Transverse colon (tissue), 4 donors: ENCODE results near the gene OTOF.

Experiments used
- CTCF ChIP-seq, 5 experiments: fragments of 200-600 bp in 3 of 5; fragments of 450-650 bp in 2 of 5; sonication (generic) in 3 of 5; IDR thresholded peaks; 1 replicate in 2 of 5; 2 replicates in 3 of 5; pipeline ENCODE4 v1.5.1; 2016 to 2017; ENCODE audit warnings: antibody characterized with exemption in 5 of 5, inconsistent platforms in 3 of 5, mild to moderate bottlenecking in 2 of 5, moderate library complexity in 1 of 5
- EP300 ChIP-seq: sonication (generic); formaldehyde crosslinking; IDR thresholded peaks from one replicate; pipeline ENCODE4 v1.6.1; 2017; ENCODE audit warnings: antibody characterized with exemption, low read depth
- POLR2A ChIP-seq: fragments of 450-650 bp; IDR thresholded peaks from one replicate; pipeline ENCODE4 v1.6.1; 2016; ENCODE audit warnings: antibody characterized with exemption, mild to moderate bottlenecking, moderate library complexity
- POLR2AphosphoS5 ChIP-seq, 3 donors: sonication (generic); formaldehyde crosslinking; IDR thresholded peaks; one replicate each; pipeline ENCODE4 v1.6.1; 2016; ENCODE audit warnings: antibody characterized with exemption in 3 of 3

DNA sequence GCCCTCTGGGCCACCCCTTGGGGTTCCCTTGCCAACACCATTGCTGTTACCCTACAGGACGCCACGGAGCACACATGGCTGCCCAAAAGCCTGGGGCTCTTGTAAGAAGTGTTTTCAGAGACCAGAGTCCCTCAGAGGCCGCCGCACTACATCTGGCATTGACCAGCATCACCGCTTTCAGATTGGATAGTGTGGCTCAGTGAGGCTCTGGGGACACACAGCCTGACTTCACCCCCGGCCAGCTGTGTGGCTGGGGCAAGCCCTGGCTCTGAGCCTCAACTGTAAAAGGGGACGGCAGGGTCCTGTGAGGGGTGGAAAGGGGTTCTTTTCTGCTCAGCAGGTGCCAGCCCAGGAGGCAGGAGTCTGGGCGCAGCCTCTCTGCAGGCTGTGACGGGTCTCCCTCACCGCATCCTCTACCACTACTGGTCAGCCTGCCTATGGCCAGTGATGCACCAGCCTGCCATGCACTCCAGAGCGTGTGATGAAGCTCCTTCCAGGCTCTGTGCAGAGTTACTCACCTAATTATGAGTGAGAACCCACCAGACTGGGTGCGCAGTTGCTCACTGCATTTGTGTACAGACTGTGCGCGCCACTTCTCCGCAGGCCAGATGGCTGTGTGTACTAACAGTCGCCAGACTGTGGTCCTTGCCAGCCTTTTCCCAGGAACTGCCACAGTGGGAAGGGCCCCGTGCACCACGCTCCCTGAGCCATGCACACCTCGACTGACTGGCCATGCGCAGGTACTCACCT lies 10.7 kb upstream of the OTOF start:
- no peak for TF ChIP-seq CTCF (IDR thresholded peaks at IDR 0.05)
- no peak for TF ChIP-seq POLR2A
- no peak for TF ChIP-seq POLR2AphosphoS5 (IDR thresholded peaks at IDR 0.05)
- no peak for TF ChIP-seq EP300
